Astrocyte of the cerebellum (primary cell): ENCODE results near the gene KCNIP1.

Experiments
- DNase-seq: peaks from one replicate; pipeline ENCODE4 v3.0.0-alpha.2; 2011; ENCODE audit warnings: low read depth
- H3K4me3 ChIP-seq: 2 replicates; pipeline ENCODE4 v1.5.1; 2011; ENCODE audit warnings: mild to moderate bottlenecking, low read depth, low read length, moderate library complexity
- CTCF ChIP-seq: IDR thresholded peaks from 2 replicates; pipeline ENCODE4 v1.5.1; 2012; ENCODE audit warnings: low read length, low read depth, moderate library complexity, mild to moderate bottlenecking; ENCODE audit errors: missing control alignments
- in situ Hi-C: cut with HindIII; loops from 2 replicates; pipeline ENCODE4 v1.10.0; 2017; ENCODE audit warnings: low sequenced_read_pairs

The KCNIP1 gene

DNA sequence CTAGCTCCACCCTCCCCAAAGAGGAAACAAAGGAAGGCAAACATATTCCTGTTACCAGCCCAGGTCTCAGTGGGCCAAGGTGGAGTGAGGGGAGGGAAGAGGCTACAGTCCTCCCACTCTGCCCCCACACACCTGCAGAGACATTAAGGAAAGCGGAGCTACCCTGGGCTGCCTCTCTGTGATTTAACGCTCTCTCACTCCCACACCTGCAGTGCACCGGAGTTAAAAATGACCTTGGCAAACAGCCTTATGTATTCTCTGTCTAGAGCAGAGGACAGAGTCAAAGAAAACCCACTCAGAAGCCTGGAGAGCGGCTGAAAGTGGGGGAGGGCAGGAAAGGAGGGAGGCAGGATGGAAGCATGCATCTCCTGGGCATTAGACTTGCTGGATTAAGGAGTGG lies 32.7 kb downstream of the KCNIP1 start:
- H3K4me3 ChIP-seq: no peak overlapping the region
- no peak for TF ChIP-seq CTCF
- DNase-seq: no peak
- in situ Hi-C loops: no loop called here

DNA sequence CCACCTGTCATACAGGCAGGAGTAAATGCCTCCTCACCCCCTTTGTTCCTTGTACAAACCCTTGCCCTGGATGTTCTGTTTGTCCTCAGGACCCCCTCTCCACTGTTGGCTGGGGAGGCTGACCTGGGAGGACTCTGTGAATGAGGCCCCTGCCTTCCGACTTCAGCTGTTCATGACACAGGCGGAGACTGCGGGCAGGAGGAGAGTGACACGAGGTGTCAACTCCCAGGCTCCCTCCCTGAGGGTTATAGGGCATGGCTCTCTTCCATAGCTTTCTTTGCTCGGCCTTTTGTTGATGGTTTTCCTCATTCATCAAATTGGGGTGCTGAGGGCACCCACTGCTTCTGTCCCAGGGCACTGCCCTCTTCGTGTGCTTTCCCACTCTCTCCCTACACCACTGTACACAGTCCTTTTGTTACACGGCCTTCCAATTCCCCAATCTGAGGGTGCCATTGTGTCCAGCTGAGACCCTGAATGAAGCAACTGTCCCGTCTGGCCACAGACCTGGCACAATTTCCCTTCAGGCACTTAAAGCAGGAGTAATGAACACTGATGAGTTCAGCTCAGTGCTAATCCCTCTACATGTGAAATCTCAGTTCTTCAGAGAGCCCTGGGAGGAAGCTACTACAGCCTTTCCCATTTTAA lies 33.8 kb downstream of the KCNIP1 start:
- TF ChIP-seq CTCF: no peak
- DNase-seq: no peak
- in situ Hi-C loops: no loop called here
- H3K4me3 ChIP-seq: no peak overlapping the region

DNA sequence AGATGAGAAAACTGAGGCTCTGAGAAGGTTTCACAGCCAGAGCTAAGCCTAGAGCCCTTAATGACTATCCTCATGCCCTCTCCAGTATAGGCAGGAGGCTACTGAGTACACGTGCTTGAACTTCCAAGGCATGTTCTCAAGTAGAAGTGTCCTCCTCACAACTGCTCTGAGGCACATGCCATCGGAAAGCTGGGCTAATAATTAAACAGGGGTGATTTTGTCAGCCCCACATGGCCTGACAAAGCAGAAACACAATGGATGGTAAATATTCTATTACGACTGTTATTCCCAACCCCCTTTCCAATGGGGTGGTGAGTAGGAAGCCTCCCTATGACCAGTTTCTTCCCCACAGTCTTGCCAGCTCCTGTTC lies 34.3 kb downstream of the KCNIP1 start:
- in situ Hi-C loops: no loop called here
- no peak overlapping the region for H3K4me3 ChIP-seq
- no peak for TF ChIP-seq CTCF
- no peak for DNase-seq

DNA sequence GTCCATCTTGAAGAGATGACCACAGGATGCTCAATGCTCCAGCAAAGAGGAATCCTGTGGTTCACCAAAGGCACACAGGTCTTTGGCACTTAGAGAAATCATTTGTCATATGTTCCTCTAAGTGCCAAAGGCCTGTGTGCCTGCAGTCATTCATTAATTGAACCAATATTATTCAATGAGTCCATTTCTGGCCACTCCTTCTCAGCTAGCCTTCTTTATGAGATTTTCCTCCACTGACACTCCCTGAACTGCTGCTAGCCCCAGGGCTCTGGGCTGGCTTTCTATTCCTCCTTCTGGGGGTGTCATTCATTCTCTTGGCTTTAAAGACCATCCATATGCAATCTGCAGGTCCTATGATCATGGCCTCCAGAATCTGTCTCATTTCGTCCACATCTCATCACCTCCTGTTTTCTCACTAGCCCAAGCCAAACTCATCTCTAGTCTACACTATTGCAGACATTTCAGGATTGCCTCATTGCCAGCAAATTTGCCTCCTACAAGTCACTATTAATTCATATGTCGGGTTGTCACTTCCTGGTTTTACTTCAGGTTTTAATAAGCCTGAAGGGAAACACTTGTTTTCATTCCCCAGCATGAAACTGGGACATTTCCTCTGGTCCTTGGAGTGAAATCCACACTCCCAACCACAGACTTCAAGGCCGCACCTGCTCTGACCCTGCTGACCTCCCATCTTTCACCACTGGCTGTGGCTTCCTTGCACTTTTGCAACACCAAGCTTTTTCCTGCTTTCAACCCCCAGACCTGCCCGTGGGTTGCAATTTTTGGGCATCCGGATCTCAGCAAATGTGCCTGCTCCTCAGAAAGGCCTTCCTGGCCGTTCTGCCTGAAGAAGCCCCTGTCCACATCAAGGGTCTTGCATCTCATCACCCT lies 35.1 kb downstream of the KCNIP1 start:
- H3K4me3 ChIP-seq: no peak overlapping the region
- in situ Hi-C loops: no loop called here
- no peak for DNase-seq
- TF ChIP-seq CTCF: no peak

DNA sequence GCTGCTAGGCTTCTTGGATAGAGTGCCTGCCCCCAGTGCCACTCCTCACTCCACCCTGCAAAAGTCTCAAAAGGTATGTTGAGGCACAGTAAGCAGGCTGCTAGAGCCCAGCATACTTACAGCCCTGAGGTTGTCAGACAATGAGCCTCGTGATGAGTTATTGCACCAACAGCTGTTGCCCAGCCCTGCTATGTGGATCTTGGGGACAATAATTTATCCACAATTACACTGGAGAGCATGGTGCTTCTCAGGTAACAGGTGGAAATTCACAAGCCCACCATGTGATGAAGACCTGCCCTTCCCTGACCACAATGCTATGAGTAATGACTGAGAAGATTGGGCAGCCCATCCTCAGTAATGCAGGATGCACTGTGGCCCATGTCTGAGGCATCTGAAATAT lies 36.5 kb downstream of the KCNIP1 start:
- no peak for TF ChIP-seq CTCF
- H3K4me3 ChIP-seq: no peak overlapping the region
- DNase-seq: no peak
- in situ Hi-C loops: no loop called here

DNA sequence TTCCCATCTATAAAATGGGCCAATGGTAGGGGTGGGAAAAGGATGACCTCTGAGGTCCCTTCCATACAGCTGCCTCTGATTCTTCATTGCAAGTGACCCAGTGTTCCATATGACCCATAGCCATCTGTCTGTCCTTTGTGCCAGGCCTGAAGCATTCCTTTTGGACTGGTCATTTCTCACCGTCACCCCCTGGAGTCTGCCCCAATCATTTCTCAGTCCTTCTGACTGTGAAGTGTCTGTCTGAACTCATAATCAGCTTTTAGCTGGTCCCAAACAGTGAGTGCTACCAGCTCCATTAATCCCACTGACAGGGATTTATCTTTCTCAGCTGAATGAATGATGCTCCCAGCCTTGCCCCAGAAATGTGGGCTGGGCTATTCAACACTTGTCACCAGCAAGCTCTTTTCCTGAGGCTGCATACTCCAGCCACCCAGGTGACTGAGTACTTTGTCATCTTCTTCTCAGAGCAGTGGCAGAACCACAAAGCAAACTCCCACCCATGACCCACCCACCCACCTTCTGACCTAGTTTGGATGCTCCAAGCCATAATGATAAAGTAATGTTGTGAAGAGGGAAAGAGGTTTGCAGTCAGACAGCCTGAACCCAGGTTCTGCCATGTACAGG lies 37.4 kb downstream of the KCNIP1 start:
- DNase-seq: no peak
- H3K4me3 ChIP-seq: no peak overlapping the region
- in situ Hi-C loops: no loop called here
- TF ChIP-seq CTCF: no peak
